ENCODE measurements around the gene ZNF90. TPM values are rescaled to one million over a fixed set of nuclear protein-coding genes. Genes with fewer than 3 reads are reported as not detected.

Gene ZNF90
- total and polyA plus RNA-seq, 10 of the 15 experiments (the other 5 are each of a cell fraction or from before 2014, with no cell fraction given), result 0.06 to 1.3 (median 0.18) TPM; not detected in 1

DNA sequence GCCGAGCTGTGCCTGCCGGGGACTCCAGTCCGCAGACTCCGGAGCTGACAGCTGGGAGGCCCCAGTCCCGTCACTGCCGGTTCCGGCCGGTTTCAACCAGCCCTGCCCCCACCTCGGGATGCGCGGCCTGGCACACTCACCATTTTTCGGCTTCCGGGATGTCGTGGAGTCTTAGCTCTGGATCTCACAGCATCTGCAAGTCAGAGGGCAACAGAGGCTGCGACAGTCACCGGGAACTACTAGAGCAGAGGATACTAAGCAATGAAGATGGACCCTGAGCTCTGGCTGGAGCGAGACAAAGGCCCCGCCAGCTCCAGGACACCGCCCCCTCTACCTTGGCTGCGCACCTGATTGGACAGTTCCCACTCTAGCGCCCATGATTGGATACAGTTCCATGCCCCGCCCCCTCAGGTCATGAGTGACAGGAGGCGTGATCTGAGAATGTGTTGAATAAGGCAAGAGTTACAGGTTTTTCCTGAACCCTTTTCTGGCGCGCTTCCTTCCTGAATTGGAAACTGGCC lies 38.5 kb upstream of the ZNF90 start, which contains the start of gene ZNF682 (continued):
- TF ChIP-seq, protein P1, sequence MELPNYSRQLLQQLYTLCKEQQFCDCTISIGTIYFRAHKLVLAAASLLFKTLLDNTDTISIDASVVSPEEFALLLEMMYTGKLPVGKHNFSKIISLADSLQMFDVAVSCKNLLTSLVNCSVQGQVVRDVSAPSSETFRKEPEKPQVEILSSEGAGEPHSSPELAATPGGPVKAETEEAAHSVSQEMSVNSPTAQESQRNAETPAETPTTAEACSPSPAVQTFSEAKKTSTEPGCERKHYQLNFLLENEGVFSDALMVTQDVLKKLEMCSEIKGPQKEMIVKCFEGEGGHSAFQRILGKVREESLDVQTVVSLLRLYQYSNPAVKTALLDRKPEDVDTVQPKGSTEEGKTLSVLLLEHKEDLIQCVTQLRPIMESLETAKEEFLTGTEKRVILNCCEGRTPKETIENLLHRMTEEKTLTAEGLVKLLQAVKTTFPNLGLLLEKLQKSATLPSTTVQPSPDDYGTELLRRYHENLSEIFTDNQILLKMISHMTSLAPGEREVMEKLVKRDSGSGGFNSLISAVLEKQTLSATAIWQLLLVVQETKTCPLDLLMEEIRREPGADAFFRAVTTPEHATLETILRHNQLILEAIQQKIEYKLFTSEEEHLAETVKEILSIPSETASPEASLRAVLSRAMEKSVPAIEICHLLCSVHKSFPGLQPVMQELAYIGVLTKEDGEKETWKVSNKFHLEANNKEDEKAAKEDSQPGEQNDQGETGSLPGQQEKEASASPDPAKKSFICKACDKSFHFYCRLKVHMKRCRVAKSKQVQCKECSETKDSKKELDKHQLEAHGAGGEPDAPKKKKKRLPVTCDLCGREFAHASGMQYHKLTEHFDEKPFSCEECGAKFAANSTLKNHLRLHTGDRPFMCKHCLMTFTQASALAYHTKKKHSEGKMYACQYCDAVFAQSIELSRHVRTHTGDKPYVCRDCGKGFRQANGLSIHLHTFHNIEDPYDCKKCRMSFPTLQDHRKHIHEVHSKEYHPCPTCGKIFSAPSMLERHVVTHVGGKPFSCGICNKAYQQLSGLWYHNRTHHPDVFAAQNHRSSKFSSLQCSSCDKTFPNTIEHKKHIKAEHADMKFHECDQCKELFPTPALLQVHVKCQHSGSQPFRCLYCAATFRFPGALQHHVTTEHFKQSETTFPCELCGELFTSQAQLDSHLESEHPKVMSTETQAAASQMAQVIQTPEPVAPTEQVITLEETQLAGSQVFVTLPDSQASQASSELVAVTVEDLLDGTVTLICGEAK (IDR thresholded peaks at IDR 0.05; ENCODE audit: borderline replicate concordance), result 0 out of 2 replicates have a peak, but pooled peaks have one; percentile 30
- TF ChIP-seq, protein P2, sequence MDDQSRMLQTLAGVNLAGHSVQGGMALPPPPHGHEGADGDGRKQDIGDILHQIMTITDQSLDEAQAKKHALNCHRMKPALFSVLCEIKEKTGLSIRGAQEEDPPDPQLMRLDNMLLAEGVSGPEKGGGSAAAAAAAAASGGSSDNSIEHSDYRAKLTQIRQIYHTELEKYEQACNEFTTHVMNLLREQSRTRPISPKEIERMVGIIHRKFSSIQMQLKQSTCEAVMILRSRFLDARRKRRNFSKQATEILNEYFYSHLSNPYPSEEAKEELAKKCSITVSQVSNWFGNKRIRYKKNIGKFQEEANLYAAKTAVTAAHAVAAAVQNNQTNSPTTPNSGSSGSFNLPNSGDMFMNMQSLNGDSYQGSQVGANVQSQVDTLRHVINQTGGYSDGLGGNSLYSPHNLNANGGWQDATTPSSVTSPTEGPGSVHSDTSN (IDR thresholded peaks at IDR 0.05; ENCODE audit: insufficient replicate concordance, low read depth, low read length), result peak; percentile 80
- TF ChIP-seq TCF3 (IDR thresholded peaks at IDR 0.05; ENCODE audit: borderline replicate concordance, insufficient read depth, low read depth, low read length) (0 out of 2 replicates have a peak, but pooled peaks have one; percentile 38), POLR2A (IDR thresholded peaks at IDR 0.05; ENCODE audit: low read depth, low read length) (peak; percentile 62), SUPT20H (IDR thresholded peaks at IDR 0.05; ENCODE audit: borderline replicate concordance, control insufficient read depth, low read depth, low read length) (no peak), EGR1 (IDR thresholded peaks at IDR 0.05; ENCODE audit: borderline replicate concordance in 1 of 2, low read depth in 2 of 2, low read length in 2 of 2) (no peak), CHD4 (IDR thresholded peaks at IDR 0.05) (no peak), FOS (IDR thresholded peaks at IDR 0.05; ENCODE audit: borderline replicate concordance, extremely low read depth, insufficient read length) (peak; percentile 18), TAF1 (IDR thresholded peaks at IDR 0.05; ENCODE audit: borderline replicate concordance, low read depth, low read length) (peak; percentile 42; the same call in 1 of the 2 replicates), SREBF1 (IDR thresholded peaks at IDR 0.05; ENCODE audit: low read length) (no peak), NFYB (IDR thresholded peaks at IDR 0.05; ENCODE audit: insufficient read depth, low read depth, low read length) (0 out of 2 replicates have a peak, but pooled peaks have one; percentile 50)
- TF ChIP-seq, protein P3, sequence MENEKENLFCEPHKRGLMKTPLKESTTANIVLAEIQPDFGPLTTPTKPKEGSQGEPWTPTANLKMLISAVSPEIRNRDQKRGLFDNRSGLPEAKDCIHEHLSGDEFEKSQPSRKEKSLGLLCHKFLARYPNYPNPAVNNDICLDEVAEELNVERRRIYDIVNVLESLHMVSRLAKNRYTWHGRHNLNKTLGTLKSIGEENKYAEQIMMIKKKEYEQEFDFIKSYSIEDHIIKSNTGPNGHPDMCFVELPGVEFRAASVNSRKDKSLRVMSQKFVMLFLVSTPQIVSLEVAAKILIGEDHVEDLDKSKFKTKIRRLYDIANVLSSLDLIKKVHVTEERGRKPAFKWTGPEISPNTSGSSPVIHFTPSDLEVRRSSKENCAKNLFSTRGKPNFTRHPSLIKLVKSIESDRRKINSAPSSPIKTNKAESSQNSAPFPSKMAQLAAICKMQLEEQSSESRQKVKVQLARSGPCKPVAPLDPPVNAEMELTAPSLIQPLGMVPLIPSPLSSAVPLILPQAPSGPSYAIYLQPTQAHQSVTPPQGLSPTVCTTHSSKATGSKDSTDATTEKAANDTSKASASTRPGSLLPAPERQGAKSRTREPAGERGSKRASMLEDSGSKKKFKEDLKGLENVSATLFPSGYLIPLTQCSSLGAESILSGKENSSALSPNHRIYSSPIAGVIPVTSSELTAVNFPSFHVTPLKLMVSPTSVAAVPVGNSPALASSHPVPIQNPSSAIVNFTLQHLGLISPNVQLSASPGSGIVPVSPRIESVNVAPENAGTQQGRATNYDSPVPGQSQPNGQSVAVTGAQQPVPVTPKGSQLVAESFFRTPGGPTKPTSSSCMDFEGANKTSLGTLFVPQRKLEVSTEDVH (IDR thresholded peaks at IDR 0.05; ENCODE audit: low read depth, partially characterized antibody), result no peak
- TF ChIP-seq, protein P4, sequence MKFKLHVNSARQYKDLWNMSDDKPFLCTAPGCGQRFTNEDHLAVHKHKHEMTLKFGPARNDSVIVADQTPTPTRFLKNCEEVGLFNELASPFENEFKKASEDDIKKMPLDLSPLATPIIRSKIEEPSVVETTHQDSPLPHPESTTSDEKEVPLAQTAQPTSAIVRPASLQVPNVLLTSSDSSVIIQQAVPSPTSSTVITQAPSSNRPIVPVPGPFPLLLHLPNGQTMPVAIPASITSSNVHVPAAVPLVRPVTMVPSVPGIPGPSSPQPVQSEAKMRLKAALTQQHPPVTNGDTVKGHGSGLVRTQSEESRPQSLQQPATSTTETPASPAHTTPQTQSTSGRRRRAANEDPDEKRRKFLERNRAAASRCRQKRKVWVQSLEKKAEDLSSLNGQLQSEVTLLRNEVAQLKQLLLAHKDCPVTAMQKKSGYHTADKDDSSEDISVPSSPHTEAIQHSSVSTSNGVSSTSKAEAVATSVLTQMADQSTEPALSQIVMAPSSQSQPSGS (IDR thresholded peaks at IDR 0.05; ENCODE audit: low read length), result no peak

All from GM12878 (cell line).